Lower lobe of right lung (tissue), 2 donors: ENCODE measurements around the gene GNRH2. TPM values are rescaled to one million over a fixed set of nuclear protein-coding genes. Genes with fewer than 3 reads are reported as not detected.

Experiments used
- ATAC-seq, 2 donors: fragments of 200-7000 bp; cut with Tn5 transposase; one replicate each; pipeline ENCODE4 v1.9.1; 2020 to 2022; ENCODE audit warnings: mild to moderate bottlenecking in 2 of 2, moderate library complexity in 2 of 2
- DNase-seq: peaks from one replicate; pipeline ENCODE4 v3.0.0-alpha.2; 2020
- H3K27ac ChIP-seq: fragments of 200-600 bp; one replicate; pipeline ENCODE4 v1.8.0; 2022
- H3K27me3 ChIP-seq: fragments of 200-600 bp; one replicate; pipeline ENCODE4 v1.8.0; 2022; ENCODE audit warnings: low read depth
- H3K36me3 ChIP-seq: fragments of 200-600 bp; one replicate; pipeline ENCODE4 v1.8.0; 2022; ENCODE audit warnings: mild to moderate bottlenecking
- H3K4me1 ChIP-seq: fragments of 200-600 bp; one replicate; pipeline ENCODE4 v1.8.0; 2022
- H3K4me3 ChIP-seq: fragments of 200-600 bp; one replicate; pipeline ENCODE4 v1.8.0; 2022; ENCODE audit warnings: mild to moderate bottlenecking
- H3K9me3 ChIP-seq: fragments of 200-600 bp; one replicate; pipeline ENCODE4 v1.8.0; 2022
- CTCF ChIP-seq: fragments of 200-600 bp; IDR thresholded peaks from one replicate; pipeline ENCODE4 v1.8.0; 2022; ENCODE audit warnings: antibody characterized with exemption, mild to moderate bottlenecking
- intact Hi-C: fragments of 100-400 bp; cut with DNase I; formaldehyde crosslinking; loops from one replicate; pipeline ENCODE4 v1.11.0; 2022
- total RNA-seq: library from RNA; stranded (reverse); fragmentation: NEBNext Ultra II Directional; extraction: Animal tissue kit (Norgen Biotek cat#: 25700); gene quantifications from one replicate; pipeline ENCODE4 v1.2.1, GENCODE V29; 2021
- donor health status: DM: no; HTN: yes; CAD: no; lungs with severe emphysema.

Gene GNRH2
- total RNA-seq, 1 donor from 2014 or later, result not detected

DNA sequence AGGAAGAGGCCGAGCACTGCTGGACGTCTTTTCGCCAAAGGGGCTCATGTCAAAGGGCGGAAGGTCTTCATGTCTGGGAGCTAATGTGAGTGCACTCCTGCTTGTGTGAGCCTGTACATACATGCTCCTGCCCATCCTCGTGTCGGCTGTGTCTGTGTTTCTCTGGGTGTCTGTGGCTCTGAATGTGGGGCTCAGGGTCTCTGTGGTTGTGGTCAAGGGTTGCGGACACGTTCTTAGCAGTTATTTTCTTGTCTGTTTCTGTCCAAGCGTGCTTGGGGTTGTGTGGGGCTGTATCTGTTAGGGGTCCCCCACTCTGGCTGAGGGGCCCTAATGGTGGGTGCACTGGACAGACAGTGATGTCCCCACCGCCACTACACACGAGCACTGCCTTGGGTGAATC, 38.2 kb downstream of the GNRH2 start:
- Histone ChIP-seq H3K27me3 (peaks cover 52% of the 10 kb centered on the region), H3K36me3 (no peaks in the 10 kb centered on the region), H3K27ac (no peak overlapping the region), H3K4me3 (no peak overlapping the region), H3K9me3 (no peaks in the 10 kb centered on the region), H3K4me1 (peaks cover 16% of the 10 kb centered on the region)
- intact Hi-C loops, result no loop called here
- no peak for DNase-seq
- TF ChIP-seq CTCF, result no peak
- ATAC-seq, result no peak

- intact Hi-C loops, result no loop called here
- H3K4me3 ChIP-seq, result peak overlapping the region; percentile 35
- DNase-seq (no peak), ATAC-seq (peak; percentile 25 to 49)
- no peak for TF ChIP-seq CTCF
- no peaks in the 10 kb centered on the region for H3K9me3 ChIP-seq
- peaks cover 52% of the 10 kb centered on the region for H3K27me3 ChIP-seq
- H3K27ac ChIP-seq, result no peak overlapping the region
- peaks cover 16% of the 10 kb centered on the region for H3K4me1 ChIP-seq
- H3K36me3 ChIP-seq, result no peaks in the 10 kb centered on the region
Observed at GRCh38 chr20:3082306-3082951, 39.0 kb downstream of the GNRH2 start.

DNA sequence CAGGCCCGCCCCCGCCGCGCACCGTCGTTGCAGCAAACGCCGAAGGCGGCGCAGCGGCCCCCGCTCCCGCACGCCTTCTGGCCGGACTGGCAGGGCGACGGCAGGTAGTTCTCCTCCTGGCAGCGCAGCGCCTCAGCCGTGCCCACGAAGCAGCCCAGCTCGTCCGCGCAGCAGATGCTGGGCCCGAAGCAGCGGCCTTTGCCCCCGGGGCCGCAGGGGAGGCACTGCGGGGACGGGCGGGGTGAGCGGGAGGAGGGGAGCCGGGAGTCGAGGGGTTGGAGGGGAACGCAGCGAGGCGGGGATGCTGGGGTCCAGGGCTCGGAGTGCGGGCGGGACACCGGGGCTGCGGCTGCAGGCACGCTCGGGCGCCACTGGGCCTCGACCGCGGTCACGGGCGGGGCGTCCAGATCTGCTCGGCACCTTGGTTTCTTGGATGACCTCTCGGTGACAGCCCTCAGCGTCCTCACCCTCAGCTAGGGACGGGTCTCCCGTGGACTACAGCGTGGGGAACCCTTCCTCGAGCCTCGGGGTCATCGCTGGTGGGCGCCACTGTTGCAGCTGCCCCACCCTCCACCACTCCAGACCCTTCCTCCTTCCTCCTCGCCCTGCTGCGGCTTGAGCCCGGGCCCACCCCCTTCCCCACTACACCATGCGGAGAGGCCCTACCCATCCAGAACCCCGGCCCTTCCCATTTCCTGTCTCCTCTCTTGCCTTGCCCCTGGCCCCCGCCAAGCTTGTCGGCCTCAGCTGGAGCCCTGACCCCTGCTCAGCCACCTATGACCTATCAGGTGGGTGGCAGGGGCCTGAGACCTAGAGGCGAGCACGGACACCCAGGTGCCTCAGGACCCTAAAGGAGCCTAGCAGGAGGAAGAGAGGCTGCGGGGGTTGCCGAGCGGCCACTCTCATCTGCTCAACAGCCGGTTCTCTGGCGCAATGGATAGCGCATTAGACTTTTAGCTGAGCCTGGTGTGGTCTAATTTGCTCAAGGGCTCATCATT, 39.8 kb downstream of the GNRH2 start:
- no peak for DNase-seq
- H3K4me1 ChIP-seq, result peaks cover 16% of the 10 kb centered on the region
- no peak for TF ChIP-seq CTCF
- peaks cover 52% of the 10 kb centered on the region for H3K27me3 ChIP-seq
- ATAC-seq, result peak; percentile 17 to 18
- H3K4me3 ChIP-seq, result peak overlapping the region; percentile 35
- intact Hi-C loops, result no loop called here
- no peaks in the 10 kb centered on the region for H3K9me3 ChIP-seq
- no peak overlapping the region for H3K27ac ChIP-seq
- no peaks in the 10 kb centered on the region for H3K36me3 ChIP-seq

- no peaks in the 10 kb centered on the region for H3K36me3 ChIP-seq
- H3K4me1 ChIP-seq, result peaks cover 16% of the 10 kb centered on the region
- H3K27me3 ChIP-seq, result peaks cover 52% of the 10 kb centered on the region
- no peak within 1 kb of the TSS for H3K4me3 ChIP-seq
- TF ChIP-seq CTCF, result no peak
- H3K27ac ChIP-seq, result no peak within 1 kb of the TSS
- no peaks in the 10 kb centered on the region for H3K9me3 ChIP-seq
- ATAC-seq, result peak; percentile 25 to 34
- intact Hi-C loops, result no loop called here
- DNase-seq, result no peak
Observed at GRCh38 chr20:3084283-3084985, 41.0 kb downstream of the GNRH2 start, which contains the start of gene AVP. AVP (minus strand) TSS chr20:3084724; CDS start chr20:3084674, 50 bp downstream.

DNA sequence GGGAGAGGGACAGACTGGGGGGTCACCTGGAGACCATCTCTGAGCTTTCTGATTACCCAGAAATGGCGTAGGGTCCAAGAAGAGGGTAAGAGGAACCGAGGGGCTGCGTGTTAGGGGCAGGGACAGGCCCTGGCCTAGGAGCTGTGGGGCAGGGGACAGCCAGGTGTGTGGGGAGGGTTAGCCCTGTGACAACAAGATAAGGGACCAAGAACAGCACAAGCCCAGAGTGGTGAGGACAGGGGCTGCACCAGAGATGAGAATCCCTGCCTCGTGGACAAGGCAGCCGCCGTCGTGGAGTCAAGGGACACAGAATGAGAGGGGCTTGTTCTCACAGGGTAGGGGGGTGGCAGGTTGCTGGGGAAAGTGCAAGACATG, 41.6 kb downstream of the GNRH2 start:
- TF ChIP-seq CTCF, result no peak
- Histone ChIP-seq H3K27ac (no peak overlapping the region), H3K4me1 (peaks cover 16% of the 10 kb centered on the region), H3K4me3 (no peak overlapping the region), H3K36me3 (no peaks in the 10 kb centered on the region), H3K9me3 (no peaks in the 10 kb centered on the region), H3K27me3 (peaks cover 52% of the 10 kb centered on the region)
- no peak for ATAC-seq
- intact Hi-C loops, result no loop called here
- DNase-seq, result no peak
